ENCODE measurements around the gene TMEM165. TPM values are rescaled to one million over a fixed set of nuclear protein-coding genes. Genes with fewer than 3 reads are reported as not detected.

The TMEM165 gene
- total RNA-seq = 135 and 149 TPM in 2 replicates

GRCh38 chr4:55395529-55396307 is at the start of gene TMEM165:
Gene TMEM165, plus strand, starts transcription at chr4:55395957. Its CDS starts 233 bp downstream, at chr4:55396190.

GRCh38 chr4:55345980-55346850 is 49.5 kb upstream of the TMEM165 start, which contains the start of gene SRD5A3:
Gene SRD5A3, plus strand, starts transcription at chr4:55346242. Its CDS starts 95 bp downstream, at chr4:55346337.

Other genes starting within 250 kb of the TMEM165 start
- gene SRD5A3, start 49.7 kb upstream of the TMEM165 start, total RNA-seq = 4.3 and 6.2 TPM in 2 replicates
- gene CLOCK, start 151.0 kb downstream of the TMEM165 start, total RNA-seq = 15.6 and 15.8 TPM in 2 replicates
- not detected in 2 replicates for gene PDCL2, start 196.3 kb downstream of the TMEM165 start, total RNA-seq
- gene NMU, start 240.3 kb downstream of the TMEM165 start, total RNA-seq = not detected in 2 replicates

All from smooth muscle cell of bladder (primary cell).